Superior temporal gyrus (tissue), 1 donor: ENCODE results near the gene SEM1.
"Not testable (repeated sequence)": the region's sequence is repeated elsewhere in the genome, so short reads cannot be mapped to it uniquely, and the experiment has no call there.

Experiments
- DNase-seq: peaks from one replicate; pipeline ENCODE4 v3.0.0-alpha.2; 2016; ENCODE audit errors: extremely low spot score

SEM1 gene

GRCh38 chr7:96709381-96710228, at the start of gene SEM1:
TSS of gene SEM1 (minus strand) at chr7:96709846. CDS start at chr7:96709763, 83 bp downstream.
- DNase-seq, result peak; percentile 96

- not testable (repeated sequence) for DNase-seq
Observed at GRCh38 chr7:96757880-96758279, 48.2 kb upstream of the SEM1 start.

GRCh38 chr7:96747418-96747940, 37.8 kb upstream of the SEM1 start:
- no peak for DNase-seq

- no peak for DNase-seq
Observed at GRCh38 chr7:96740130-96740529, 30.5 kb upstream of the SEM1 start.

- DNase-seq, result no peak
Observed at GRCh38 chr7:96739609-96740008, 30.0 kb upstream of the SEM1 start.

- no peak for DNase-seq
Observed at GRCh38 chr7:96739167-96739566, 29.5 kb upstream of the SEM1 start.

GRCh38 chr7:96738705-96739104, 29.1 kb upstream of the SEM1 start:
- DNase-seq, result no peak

- no peak for DNase-seq
Observed at GRCh38 chr7:96737545-96738050, 28.0 kb upstream of the SEM1 start.

GRCh38 chr7:96734343-96734742, 24.7 kb upstream of the SEM1 start:
- DNase-seq, result no peak

GRCh38 chr7:96729820-96730219, 20.2 kb upstream of the SEM1 start:
- no peak for DNase-seq

GRCh38 chr7:96728139-96728538, 18.5 kb upstream of the SEM1 start:
- DNase-seq, result no peak

- no peak for DNase-seq
Observed at GRCh38 chr7:96727534-96728088, 18.0 kb upstream of the SEM1 start.

GRCh38 chr7:96723622-96724021, 14.0 kb upstream of the SEM1 start:
- DNase-seq, result no peak

GRCh38 chr7:96722928-96723327, 13.3 kb upstream of the SEM1 start:
- DNase-seq, result not testable (repeated sequence)

GRCh38 chr7:96720843-96721242, 11.2 kb upstream of the SEM1 start:
- no peak for DNase-seq

GRCh38 chr7:96719164-96719563, 9.5 kb upstream of the SEM1 start:
- DNase-seq, result no peak

- DNase-seq, result no peak
Observed at GRCh38 chr7:96718107-96719003, 8.7 kb upstream of the SEM1 start.

GRCh38 chr7:96713037-96713436, 3.4 kb upstream of the SEM1 start:
- DNase-seq, result no peak

- no peak for DNase-seq
Observed at GRCh38 chr7:96710544-96710943, 898 bp upstream of the SEM1 start.

- no peak for DNase-seq
Observed at GRCh38 chr7:96708872-96709271, 774 bp downstream of the SEM1 start.

- no peak for DNase-seq
Observed at GRCh38 chr7:96707901-96708774, 1.5 kb downstream of the SEM1 start.
